HT1080 (cell line): ENCODE measurements around the gene PTPRZ1. TPM values are rescaled to one million over a fixed set of nuclear protein-coding genes. Genes with fewer than 3 reads are reported as not detected.

ENCODE experiments used
- DNase-seq: peaks from one replicate; pipeline ENCODE4 v3.0.0-alpha.2; 2015; ENCODE audit warnings: low read depth
- total RNA-seq: library from RNA; depleted of rRNA; stranded (reverse); fragments of >200 nt; shearing (Covaris generic); gene quantifications from 2 replicates; pipeline ENCODE4 v1.2.3, GENCODE V29; 2014

Gene PTPRZ1
- total RNA-seq, 1 experiment from 2014 or later = 0.26 TPM

GRCh38 chr7:121890833-121891232 lies 17.9 kb downstream of the PTPRZ1 start:
- DNase-seq = no peak

- DNase-seq = no peak
These were observed 18.8 kb downstream of the PTPRZ1 start for GRCh38 chr7:121891731-121892130.

DNA sequence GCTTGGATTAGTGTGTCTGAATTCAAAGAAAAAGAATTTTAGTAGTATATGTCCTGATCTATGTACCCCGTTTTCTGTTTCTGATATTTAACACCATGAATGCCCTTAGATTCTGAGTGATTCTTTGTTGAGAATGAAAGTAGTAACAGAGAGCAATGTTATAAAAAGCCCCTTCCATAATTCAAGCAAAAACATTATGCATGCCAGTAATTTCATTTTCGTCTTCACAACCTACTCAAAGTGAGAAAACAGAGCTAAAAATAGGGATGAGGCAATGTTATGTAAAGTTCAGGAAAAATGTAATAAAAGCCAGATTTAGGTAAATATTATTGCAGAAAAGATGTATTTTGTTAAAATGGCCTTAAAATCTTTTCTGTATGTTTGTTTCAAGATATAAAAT lies 28.1 kb downstream of the PTPRZ1 start:
- DNase-seq = no peak

DNA sequence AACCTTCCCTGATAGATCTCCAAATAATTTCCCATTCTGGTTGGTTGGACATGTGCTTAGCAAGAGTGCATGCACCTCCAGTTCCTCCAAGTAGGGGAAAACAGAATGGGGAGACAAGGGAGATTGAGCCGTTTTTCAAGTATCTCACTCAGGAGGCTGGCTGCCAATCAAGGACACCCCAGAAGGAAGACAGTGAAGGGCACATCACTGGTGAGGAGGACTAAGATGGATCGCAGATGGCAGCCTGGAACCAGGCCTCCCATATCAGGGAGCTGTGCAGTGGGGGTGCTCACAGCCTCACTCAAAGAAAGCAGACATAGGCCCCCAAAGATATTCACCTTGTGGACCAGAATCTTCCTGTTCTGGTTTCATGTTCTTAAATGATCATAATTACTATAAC lies 31.2 kb downstream of the PTPRZ1 start:
- DNase-seq = no peak

DNA sequence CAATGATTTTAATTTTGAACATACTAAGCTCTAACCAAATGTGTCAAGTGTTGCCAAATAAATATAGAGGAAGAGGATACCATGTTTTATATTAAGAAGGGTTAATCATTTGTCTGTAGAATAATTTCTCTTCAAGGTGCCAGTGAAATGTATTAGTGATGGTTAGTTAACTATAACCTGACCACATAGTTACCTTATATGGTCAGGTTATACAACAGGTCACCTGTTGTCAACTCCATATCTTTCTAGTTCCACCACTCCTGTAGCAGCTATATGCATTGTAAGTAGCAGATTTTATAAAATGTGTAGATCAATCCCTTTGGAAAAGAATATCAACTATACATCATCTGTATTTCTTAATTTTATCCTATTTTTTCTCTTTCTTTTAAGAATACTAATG lies 35.1 kb downstream of the PTPRZ1 start:
- no peak for DNase-seq

GRCh38 chr7:121909716-121910345 lies 36.9 kb downstream of the PTPRZ1 start:
- DNase-seq = no peak

- no peak for DNase-seq
These were observed 41.1 kb downstream of the PTPRZ1 start for GRCh38 chr7:121913947-121914675.

- no peak for DNase-seq
These were observed 41.8 kb downstream of the PTPRZ1 start for GRCh38 chr7:121914676-121915279.

DNA sequence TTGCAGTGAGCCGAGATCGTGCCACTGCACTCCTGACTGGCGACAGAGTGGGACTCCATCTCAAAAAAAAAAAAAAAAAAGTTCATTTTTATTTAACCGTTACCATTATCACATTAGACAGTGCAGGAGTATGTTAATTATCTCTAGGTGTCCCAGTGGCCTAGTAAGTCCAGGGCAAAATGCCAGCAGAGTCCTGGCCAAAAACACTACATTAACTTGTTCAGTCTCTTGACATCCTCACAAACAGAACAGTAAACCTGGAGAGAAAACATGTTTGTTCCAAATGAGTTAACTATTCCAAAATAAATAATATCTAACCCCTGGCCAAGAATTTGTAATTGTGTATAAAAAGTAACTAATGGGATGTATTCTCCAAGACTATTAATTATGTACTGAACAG lies 43.2 kb downstream of the PTPRZ1 start:
- DNase-seq = no peak

- DNase-seq = no peak
These were observed 47.0 kb downstream of the PTPRZ1 start for GRCh38 chr7:121919986-121920385.

DNA sequence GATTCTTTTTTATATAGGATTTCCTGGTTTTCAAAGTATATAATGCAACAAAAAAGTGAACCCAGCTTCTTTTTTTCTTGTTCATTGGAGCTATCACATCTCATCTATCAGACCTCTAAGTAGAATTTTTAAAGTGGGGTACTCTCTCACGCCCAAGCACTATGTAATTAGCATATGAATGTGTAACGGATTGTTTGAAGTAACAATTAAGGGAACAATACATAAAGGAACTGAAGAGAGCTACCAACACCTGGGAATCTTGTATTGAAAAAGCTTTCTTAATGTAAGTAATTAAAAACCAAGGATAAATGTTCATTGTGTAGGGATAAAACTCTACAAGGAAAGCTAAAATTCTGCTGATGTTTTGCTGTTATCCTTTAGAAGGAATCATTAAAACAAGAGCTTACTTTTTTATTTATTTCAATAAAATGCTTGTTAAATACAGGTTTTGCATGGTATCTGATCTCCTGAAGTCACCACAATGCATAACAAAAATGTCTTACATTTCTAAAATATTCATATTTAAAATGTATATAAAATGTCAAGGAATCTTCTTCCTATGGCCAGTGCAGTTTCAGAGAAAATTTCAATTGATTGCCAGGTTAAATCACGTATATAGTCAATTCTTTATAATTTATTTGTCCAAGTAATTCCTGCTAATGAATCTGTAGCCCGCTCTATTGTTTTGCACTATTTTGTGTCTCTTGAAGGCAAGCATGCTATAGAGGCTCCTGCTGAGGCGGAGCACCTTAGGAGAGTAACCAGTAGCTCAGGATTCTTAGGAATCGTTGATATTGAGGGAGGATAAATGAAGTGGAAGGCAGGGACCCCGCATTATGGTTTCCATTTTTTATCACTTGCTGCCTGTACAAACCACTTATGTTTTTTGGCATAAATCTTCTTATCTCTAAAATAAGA lies 51.6 kb downstream of the PTPRZ1 start:
- no peak for DNase-seq

DNA sequence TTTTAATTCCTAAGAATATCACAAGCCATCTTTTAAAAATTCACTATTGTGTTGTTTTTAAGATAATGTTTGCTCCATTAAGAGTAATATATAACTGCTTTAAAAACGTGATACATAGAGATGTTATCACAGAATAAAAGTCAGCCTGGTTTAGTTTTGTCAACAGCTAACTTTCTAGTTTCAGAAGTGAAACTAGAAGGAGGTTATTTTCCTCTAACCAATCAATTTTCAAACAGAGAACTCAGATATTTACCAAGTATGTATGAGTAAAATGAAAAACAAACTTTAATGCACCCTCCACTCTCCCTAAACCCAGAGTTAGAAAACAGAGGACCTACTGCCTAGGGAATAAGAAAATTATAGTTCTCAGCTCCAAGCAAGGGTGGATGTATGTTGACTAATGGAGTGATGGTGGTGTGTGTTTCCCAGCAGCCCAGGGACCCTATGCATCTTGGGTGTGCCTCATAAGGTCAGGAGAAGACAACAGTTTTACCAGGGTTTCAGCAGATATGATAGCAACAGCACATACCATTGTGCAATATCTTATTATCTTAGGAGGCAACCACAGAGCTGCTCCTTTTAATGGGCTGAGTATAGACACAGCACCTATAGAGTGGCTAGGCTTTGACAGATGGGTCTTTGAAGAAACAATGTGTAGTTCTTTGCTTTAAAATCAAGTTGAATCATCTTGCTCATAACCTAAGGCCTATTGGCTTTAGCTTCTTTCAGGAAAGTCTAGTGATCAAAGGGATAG lies 58.4 kb downstream of the PTPRZ1 start:
- no peak for DNase-seq

DNA sequence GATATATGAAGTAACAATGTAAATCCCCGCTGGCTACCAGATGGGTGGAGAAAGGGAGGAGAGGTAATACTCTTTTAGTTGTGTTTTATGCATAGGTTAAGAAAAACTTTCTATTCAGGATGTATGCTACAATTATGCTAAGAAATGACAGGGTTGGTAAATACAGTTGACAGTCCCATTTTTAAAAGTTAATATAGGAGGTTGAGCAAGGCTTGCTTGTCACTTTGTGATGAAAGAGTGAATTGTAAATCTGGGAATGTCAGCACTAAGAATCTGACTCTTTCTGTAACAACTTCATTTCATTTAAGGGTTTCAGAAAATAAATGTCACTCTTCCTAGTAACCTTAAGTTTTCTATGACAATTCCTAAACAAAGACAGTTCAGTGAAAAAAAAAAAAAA lies 59.8 kb downstream of the PTPRZ1 start:
- DNase-seq = no peak

DNA sequence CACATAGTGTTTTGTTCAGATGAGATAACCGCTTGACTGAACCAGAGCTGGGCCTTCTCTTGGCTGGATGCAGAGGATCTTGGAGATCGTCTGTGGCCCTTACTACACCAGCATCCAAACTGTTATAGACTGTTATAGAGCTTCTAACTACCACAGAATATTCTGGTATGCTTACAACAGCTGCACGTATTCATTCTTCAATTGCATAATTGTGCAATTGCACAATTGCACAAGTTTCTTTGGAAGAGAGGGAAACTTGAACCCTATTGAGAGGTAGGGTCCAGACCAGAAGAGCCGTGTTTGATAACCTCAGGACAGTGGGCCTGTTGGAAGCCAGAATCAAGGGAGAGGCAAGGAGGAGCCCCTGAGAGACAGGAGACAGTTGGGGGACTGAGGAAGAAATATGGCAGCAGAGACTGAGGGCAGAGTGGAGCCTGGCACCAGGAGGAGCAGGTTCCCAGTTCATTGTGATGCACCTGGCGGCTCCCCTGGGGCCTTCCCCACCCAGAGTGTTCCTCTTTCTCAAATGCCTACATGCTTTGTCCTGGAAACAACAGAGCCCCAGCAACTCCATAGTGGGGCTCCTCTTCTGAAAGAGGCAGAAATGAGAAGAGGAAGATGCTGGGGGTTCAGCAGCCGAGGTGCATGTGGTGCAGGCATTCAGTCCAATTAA lies 64.1 kb downstream of the PTPRZ1 start:
- DNase-seq = no peak

GRCh38 chr7:121938429-121938996 lies 65.6 kb downstream of the PTPRZ1 start:
- no peak for DNase-seq

DNA sequence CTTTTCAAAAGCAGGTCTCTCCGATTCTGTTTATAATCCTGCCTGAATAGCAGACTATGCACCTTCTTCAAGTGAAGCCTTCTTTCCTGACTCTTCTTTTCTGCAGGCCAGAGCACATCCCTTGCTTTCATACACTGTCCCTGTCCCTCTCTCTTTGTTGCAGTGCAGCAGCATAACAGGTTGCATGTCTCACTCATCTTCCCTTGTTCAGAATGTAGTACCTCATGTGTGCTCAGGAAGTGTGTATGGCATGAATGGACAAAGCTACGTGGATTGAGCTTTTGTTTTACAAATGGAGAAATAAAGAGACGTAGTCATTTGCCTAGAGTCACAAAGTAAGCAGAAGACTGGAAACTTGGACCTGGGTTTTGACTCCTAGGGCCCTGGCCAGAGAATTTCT lies 68.0 kb downstream of the PTPRZ1 start:
- DNase-seq = no peak

GRCh38 chr7:121941830-121942229 lies 68.9 kb downstream of the PTPRZ1 start:
- no peak for DNase-seq

- peak; percentile 39 for DNase-seq
These were observed 72.1 kb downstream of the PTPRZ1 start for GRCh38 chr7:121945066-121945465.

DNA sequence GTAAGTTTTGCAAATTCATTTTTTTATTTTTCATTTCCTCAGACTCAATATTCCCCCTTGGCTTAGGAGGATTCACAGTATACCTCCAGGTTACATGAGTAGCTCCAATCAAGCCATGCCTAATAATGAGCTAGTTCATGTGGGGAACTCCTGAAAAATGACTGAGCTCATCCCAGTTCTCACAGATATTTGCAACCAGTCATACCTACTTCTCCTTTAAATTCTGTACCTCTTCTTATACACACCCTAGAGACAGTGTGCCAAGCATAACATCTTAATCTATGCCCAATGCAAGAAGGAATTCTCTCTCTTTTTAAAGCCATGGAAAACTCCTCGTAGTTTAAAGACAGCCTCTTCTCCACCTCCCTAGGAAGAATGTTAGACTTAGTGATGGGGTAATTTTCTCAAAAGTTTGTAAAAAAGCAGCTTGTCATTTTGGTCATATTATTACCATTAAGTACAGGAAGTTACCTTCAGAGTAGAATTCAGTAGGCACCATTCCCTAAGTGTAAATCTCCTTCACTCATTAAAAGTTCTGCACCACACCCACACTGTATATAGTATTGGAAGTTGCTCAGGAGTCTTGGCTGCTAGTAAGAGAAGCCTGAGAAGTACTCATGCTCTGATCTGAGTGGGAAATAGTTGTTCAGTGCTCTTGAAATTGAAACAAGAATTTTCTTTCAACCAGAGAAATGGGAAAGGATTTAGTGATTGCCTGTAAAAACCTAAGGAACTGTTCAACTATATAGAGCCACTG lies 72.7 kb downstream of the PTPRZ1 start:
- peak; percentile 8 for DNase-seq
